ENCODE results near the gene DERL3.

DNA sequence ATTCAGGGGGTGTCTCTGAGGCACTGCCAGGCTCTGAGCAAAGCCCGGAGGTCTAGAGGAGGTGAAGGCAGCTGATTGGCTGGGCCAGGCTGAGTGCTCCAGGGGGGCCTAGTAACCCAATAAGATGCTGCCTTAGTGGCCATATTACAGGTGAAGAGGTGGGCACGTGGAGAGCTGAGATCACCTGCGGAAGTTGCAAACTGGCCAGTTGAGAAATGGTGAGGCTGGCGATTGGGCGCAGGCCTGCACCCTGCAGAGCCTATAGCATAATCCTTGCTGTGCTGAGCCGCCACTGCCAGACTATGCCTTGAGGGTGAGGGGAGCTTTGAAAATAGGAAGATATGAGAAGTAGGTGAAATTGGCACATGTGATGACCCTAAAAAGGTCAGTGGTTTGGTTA, 21.7 kb downstream of the DERL3 start:
- no peak for TF ChIP-seq YY1 (tag by site-specific recombination; IDR thresholded peaks at IDR 0.05)
- TF ChIP-seq HOXA7 (CRISPR knock-in tag; IDR thresholded peaks at IDR 0.05; ENCODE audit: borderline replicate concordance): no peak

All from HEK293 (cell line).